Heart left ventricle (tissue), 13 donors: ENCODE measurements around the gene XPR1.

ENCODE experiments used
- CTCF ChIP-seq, 12 donors: fragments of 200-600 bp; sonication (generic) in 4 of 12; IDR thresholded peaks; one replicate each; pipeline versions ENCODE4 v1.5.0 to v1.8.0; 2018 to 2022; ENCODE audit warnings: antibody characterized with exemption in 12 of 12, mild to moderate bottlenecking in 5 of 12
- POLR2A ChIP-seq, 2 donors: fragments of 450-650 bp; IDR thresholded peaks; one replicate each; pipeline ENCODE4 v1.6.1; 2017; ENCODE audit warnings: antibody characterized with exemption in 2 of 2, mild to moderate bottlenecking in 2 of 2, moderate library complexity in 2 of 2
- donor health status: ischemic (EF 13 %, LVEDD 7.1; RV severe dilation, severe dysfunction).
- donor health status: DM: no; HTN: yes; CAD: no.
- donor health status: DM: no; HTN: no; CAD: no.
- donor health status: ischemic (EF 25% LVEDD 6.9; RV normal size, moderate dysfunction).
- donor health status: ischemic (EF 25% LVEDD 5.7; RV mildly dilated, moderate dysfunction).
- donor health status: ischemic (EF 35%, LVEDD 5.7; RV mildly dilated, moderate dysfunction).
- donor health status: nonischemic (EF 11% LVEDD 7.7; RV severe dilation, severe dysfunction).
- donor health status: DM: yes; HTN: yes; CAD: no.
- donor health status: PGD.
- donor health status: ischemic (EF 29% LVEDD 5.4; RV normal size, mild dysfunction).
- donor health status: nonischemic (EF 23%, LVEDD 6.1; RV moderate dilation, normal function).

- TF ChIP-seq CTCF (IDR thresholded peaks at IDR 0.05) (no peak), POLR2A (IDR thresholded peaks at IDR 0.05) (no peak)
Measured at GRCh38 chr1:180720753-180721152, 88.9 kb downstream of the XPR1 start.
